8988T (cell line): ENCODE measurements around the gene CYP3A4.
"Not testable (repeated sequence)": the region's sequence is repeated elsewhere in the genome, so short reads cannot be mapped to it uniquely, and the experiment has no call there.

ENCODE experiments used
- DNase-seq: peaks from one replicate; pipeline ENCODE4 v3.0.0; 2011

CYP3A4 gene

GRCh38 chr7:99748846-99749579, 35.0 kb downstream of the CYP3A4 start:
- no peak for DNase-seq

GRCh38 chr7:99746915-99747314, 37.1 kb downstream of the CYP3A4 start:
- DNase-seq, result not testable (repeated sequence)

GRCh38 chr7:99745395-99745794, 38.6 kb downstream of the CYP3A4 start:
- not testable (repeated sequence) for DNase-seq

GRCh38 chr7:99742737-99743394, 41.1 kb downstream of the CYP3A4 start:
- no peak for DNase-seq

DNA sequence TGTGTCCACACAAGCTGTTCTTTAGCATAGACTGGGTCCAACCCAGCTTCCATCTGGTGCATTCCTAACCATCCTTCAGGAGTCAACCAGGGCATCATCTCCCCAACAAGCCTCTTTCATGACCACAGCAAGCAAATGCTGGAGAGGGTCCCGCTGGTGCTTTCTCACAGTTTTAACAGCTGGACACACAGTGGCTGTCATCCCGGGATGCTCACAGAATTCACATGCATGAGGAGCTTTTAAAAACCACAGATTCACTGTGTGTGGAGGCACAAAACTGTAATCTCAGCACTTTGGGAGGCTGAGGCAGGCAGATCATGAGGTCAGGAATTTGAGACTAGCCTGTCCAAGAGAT, 42.6 kb downstream of the CYP3A4 start:
- no peak for DNase-seq

DNA sequence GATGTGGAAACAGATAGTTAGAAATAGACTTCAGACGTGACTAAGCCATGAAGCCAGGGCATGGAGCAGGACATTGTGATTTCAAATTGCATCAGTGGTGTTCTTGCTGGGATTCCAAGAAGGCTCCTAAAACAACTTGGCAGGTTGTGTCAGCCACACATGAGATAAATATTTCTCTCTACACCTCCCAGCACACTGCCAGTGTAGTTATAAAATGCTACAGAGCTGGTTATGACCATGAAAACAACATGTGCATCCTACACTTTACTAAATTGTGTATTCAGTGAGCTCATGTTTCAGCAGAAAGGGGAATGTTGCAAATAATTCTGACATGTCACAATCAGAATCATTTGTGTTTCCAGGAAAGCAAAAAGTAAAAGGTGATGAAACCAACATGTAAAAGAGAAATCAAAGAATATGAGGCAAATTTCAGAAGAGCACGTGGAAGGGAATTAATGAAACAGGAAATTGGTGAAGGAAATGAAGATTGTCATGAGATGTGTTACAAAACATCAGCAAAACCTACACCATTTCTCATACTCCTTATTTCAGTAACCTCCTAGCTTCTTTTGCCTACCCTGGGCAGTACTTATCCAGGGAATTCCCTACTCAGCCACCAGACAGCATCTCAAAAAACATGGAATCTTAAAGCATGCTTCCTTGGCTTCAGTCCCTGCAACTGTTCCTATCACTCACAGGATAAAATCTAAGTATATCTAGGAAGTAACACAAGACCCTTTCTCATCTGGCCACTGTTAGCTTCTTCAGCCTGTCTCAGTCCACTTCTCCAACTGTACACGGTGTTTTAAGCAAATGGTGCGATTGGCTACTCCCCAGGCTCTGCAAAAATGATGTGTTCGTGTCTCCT, 43.2 kb downstream of the CYP3A4 start:
- DNase-seq, result no peak

GRCh38 chr7:99739699-99740572, 44.0 kb downstream of the CYP3A4 start:
- no peak for DNase-seq

DNA sequence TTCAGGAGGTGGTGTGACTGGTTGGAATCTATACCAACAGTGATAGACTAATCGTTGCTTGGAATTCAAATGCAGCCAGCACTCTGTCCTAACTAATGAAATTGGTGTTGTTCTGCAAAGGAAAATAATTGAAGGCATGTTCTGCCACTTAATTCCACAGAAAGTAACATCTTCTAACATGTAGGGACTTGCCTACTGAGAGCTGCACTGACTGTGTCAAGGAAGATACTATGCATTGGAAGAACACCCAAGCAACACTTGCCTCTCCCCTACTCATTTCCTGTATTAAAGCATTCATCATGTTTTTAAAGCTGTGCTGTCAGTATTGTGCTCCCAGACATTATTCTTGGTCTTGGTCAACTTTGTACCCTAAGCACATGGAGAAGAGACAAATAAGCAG, 46.3 kb downstream of the CYP3A4 start:
- DNase-seq, result no peak

DNA sequence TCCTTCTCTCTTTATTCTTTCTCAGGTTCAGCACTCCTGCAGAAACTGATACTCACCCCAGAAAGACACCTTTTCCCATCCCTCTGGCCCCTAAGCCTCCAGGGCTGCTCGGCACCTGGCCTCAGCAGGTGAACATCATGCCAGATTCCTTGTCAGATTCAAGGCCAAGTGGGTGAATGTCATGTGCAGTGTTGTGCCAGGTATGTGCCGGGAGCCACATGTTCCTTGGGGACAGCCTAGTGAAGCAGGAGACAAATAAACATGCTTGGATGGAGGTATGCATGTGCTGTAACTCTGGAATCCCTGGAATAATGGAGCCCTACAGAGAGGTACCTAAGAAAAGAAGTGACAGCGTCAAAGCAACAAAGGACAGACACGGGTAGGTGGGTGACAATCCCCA, 47.3 kb downstream of the CYP3A4 start:
- not testable (repeated sequence) for DNase-seq

- no peak for DNase-seq
Observed at GRCh38 chr7:99734987-99735386, 49.0 kb downstream of the CYP3A4 start, which contains the start of gene CYP3A7. Gene CYP3A7, minus strand, starts transcription at chr7:99735196. Its CDS starts 103 bp downstream, at chr7:99735093.

DNA sequence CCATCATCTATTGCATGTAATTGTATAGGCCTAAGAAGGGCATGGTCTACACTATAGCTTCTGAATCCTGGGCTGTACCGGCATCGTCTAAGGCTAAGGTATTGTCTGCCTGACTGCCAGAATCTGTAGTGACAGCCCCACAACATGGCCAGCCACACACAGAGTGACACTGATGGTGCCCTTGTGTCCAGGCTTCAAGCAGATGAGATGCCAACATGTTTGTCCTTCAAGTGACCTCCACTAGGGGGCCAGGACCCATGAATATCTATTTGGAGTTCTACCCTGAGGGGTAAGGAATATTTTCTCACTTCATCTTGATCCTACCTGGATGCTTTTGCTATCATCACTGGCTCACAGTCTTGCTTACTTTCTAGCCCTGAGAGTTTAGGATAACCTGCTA, 50.5 kb downstream of the CYP3A4 start:
- no peak for DNase-seq

GRCh38 chr7:99733003-99733402, 51.0 kb downstream of the CYP3A4 start:
- DNase-seq, result no peak

DNA sequence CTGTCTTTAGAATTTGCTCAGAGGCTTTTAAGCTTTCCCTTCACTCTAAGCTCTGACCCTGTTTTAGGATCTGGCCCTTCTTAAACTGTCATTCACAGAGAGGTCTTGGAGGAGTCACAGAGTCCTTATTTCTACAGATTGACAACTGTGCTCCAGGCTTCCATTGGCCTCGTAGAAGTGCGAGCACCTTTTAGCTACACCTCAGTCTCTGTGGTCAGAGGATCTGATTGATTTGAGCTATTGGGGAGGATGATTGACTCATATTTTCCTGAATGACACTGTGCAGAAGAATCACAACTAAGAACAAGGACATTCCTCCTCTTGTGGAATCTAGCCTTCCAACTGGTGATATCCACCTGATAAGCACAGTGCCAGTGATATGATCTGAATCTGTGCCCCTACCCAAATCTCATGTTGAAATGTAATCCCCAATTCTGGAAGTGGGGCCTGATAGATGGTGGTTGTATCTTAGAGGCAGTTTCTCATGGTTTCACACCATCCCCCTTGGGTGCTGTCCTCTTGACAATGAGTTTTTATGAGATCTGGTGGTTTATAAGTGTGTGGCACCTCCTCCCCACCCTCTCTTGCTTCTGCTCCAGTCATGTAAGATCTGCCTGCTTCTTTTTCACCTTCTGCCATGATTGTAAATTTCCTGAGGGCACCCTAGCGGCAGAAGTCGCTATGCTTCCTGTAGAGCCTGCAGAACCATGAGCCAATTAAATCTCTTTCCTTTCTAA, 52.2 kb downstream of the CYP3A4 start:
- DNase-seq, result no peak

GRCh38 chr7:99730992-99731391, 53.0 kb downstream of the CYP3A4 start:
- DNase-seq, result no peak

GRCh38 chr7:99730238-99730810, 53.7 kb downstream of the CYP3A4 start:
- no peak for DNase-seq

DNA sequence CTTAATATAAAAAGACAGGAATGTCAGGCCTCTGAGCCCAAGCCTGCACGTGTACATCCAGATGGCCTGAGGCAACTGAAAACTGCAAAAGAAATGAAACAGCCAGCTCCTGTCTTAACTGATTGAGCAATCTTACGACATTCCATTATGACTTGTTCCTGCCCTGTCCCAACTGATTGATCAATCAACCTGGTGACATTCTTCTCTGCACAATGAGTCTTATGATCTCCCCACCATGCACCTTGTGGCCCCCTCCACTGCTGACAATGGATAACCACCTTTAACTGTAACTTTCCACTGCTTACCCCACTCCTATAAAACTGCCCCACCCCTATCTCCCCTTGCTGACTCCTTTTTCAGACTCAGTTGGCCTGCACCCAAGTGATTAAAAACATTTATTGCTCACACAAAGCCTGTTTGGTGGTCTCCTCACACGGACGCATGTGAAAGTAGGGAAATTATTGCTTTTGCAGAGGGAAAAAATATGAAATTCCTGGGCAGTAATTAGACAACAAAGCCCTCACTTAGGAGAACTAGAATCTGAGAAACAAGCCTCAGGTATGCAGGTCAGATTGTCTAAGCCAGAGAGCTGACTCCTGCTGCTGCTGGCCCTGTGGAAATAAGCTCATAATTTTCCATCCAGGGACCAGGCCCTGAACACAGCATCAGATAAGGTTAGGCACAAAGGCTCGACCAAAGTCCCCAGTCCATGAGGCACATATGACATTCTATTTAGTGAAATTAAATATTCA, 54.3 kb downstream of the CYP3A4 start:
- DNase-seq, result no peak

GRCh38 chr7:99728615-99729014, 55.4 kb downstream of the CYP3A4 start:
- DNase-seq, result no peak

- DNase-seq, result not testable (repeated sequence)
Observed at GRCh38 chr7:99723201-99723600, 60.8 kb downstream of the CYP3A4 start.

DNA sequence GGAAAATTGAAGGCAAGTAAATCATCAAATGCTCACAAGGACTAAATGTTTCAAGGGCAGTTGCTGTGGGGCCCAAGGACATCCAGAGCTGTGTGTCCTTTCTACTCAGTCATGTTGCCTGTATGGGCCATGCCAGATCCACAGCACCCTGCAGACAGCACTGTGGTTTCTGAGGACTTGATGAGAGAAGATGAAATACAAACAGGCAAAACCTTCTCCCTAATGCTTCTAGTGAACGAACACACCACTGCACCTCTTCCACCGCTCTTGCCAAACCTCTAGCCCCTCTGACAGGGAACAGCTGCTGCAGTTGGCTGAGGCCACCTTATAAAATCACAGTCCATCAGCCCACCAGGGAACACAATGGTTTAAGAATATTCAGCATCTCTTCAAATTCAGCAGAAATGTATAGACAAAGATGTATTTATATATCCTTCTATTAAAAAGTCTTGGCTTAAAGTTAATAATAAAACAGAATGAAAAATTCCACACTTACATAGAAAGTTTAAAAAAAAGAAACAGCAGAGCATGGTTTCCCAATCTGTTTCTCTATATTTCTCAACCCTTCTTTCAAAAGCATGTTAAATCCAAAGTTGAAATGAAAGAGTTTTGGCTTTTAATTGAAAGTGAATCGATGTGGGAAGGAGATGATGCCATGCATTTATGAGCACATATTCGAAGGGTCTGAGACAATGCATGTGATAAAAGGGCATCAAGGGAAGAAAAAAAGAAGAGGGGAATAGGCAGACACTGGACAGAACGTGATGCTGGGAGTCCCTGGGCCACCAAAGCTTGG, 63.0 kb downstream of the CYP3A4 start:
- DNase-seq, result no peak
